ENCODE data around the gene PRM2. TPM values are rescaled to one million over a fixed set of nuclear protein-coding genes. Genes with fewer than 3 reads are reported as not detected.

The PRM2 gene
- total and polyA plus RNA-seq, 2 donors (not counting 3 experiments of a cell fraction or from before 2014, with no cell fraction given): not detected

DNA sequence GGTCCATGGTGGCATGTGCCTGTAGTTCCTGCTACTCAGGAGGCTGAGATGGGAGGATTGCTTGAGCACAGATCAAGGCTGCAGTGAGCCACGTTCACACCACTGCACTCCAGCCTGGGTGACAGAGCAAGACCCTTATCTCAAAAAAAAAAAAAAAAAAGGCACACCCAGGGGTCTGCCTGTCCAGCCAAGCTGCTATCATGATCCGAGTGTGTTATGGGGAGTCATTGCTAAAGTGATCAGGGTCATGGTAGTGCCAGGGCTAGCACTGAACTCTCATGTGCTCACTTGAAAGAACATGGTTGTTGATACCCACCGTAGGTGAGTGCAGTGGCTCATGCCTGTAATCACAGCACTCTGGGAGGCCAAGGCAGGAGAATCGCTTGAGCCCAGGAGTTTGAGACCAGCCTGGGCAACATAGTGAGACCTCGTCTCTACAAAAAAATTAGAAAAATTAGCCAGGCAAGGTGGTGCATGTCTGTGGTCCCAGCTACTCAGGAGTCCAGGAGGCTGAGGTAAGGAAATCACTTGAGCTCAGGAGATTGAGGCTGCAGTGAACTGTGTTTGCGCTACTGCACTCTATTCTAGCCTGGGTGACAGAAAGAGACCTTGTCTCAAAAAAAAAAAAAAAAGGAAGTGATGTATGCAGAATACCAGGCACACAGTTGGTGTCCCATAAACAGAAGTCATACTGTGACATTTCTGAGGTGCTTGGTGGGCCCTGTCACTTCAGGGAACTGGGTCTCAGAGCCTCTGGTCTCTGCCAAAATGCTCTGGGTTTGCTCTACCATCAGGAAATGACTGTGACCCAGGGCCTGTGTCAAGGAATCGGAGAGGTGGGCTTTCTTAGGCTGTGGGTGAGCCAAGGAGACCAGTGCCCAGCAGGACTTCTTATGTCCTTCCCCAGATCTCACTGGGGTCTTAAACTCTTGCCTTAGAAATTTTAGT lies 2.7 kb upstream of the PRM2 start:
- no peaks in the 10 kb centered on the region for H3K79me2 ChIP-seq (ENCODE audit: control insufficient read depth, insufficient read depth, low read length)
- H4K20me1 ChIP-seq (replicated peaks; ENCODE audit: control insufficient read depth, extremely low read depth, insufficient read depth, low read length): no peaks in the 10 kb centered on the region
- BruUV-seq (replicated peaks): no TSS peak
- intact Hi-C loops (cut with micrococcal nuclease): no loop called here
- no peaks in the 10 kb centered on the region for H3K36me3 ChIP-seq (ENCODE audit: control insufficient read depth in 2 of 2, extremely low read depth in 1 of 2, insufficient read depth in 2 of 2, low read length in 2 of 2)
- H3K4me3 ChIP-seq (replicated peaks in 1 of 3; ENCODE audit: insufficient read depth in 1 of 3, low read depth in 1 of 3, low read length in 3 of 3): no peak overlapping the region
- H3K9ac ChIP-seq (replicated peaks; ENCODE audit: extremely low read depth, insufficient read depth, low read length): no peak overlapping the region
- ChIA-PET POLR2A (no interaction called here), CTCF (interaction anchor here (0.9 kb wide), 1 partner anchor 12 kb away, joined by 3 read pairs; no protein-coding TSS in a partner anchor)
- no peak overlapping the region for H3K4me2 ChIP-seq (ENCODE audit: insufficient read depth, low read length)
- H3K27me3 ChIP-seq (ENCODE audit: control insufficient read depth in 2 of 2, insufficient read depth in 2 of 2, low read length in 2 of 2): no peaks in the 10 kb centered on the region
- no peaks in the 10 kb centered on the region for H3K4me1 ChIP-seq (ENCODE audit: control insufficient read depth, extremely low read depth, insufficient read depth, low read length)
- H3K9me1 ChIP-seq (replicated peaks; ENCODE audit: control insufficient read depth, extremely low read depth, insufficient read depth, low read length): no peaks in the 10 kb centered on the region
- TF ChIP-seq MYC (IDR thresholded peaks at IDR 0.05; ENCODE audit: low read depth, low read length): no peak
- no peak for TF ChIP-seq POLR2A (IDR thresholded peaks at IDR 0.05; ENCODE audit: low read depth, low read length)
- TF ChIP-seq, protein P1, sequence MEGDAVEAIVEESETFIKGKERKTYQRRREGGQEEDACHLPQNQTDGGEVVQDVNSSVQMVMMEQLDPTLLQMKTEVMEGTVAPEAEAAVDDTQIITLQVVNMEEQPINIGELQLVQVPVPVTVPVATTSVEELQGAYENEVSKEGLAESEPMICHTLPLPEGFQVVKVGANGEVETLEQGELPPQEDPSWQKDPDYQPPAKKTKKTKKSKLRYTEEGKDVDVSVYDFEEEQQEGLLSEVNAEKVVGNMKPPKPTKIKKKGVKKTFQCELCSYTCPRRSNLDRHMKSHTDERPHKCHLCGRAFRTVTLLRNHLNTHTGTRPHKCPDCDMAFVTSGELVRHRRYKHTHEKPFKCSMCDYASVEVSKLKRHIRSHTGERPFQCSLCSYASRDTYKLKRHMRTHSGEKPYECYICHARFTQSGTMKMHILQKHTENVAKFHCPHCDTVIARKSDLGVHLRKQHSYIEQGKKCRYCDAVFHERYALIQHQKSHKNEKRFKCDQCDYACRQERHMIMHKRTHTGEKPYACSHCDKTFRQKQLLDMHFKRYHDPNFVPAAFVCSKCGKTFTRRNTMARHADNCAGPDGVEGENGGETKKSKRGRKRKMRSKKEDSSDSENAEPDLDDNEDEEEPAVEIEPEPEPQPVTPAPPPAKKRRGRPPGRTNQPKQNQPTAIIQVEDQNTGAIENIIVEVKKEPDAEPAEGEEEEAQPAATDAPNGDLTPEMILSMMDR (IDR thresholded peaks at IDR 0.05; ENCODE audit: extremely low read depth in 1 of 2, insufficient read depth in 1 of 2, low read depth in 1 of 2, low read length in 2 of 2): no peak
- no peak for TF ChIP-seq EZH2 (IDR thresholded peaks at IDR 0.05; ENCODE audit: borderline replicate concordance, low read depth, low read length, severe bottlenecking)
- TF ChIP-seq GATA2 (IDR thresholded peaks at IDR 0.05; ENCODE audit: insufficient read depth, insufficient read length, low read depth, low read length): no peak
- TF ChIP-seq FOS (IDR thresholded peaks at IDR 0.05; ENCODE audit: borderline replicate concordance, insufficient read depth, low read length): no peak
- TF ChIP-seq, protein P2, sequence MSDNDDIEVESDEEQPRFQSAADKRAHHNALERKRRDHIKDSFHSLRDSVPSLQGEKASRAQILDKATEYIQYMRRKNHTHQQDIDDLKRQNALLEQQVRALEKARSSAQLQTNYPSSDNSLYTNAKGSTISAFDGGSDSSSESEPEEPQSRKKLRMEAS (IDR thresholded peaks at IDR 0.05; ENCODE audit: insufficient read depth, insufficient read length): no peak
- TF ChIP-seq POLR2AphosphoS5 (IDR thresholded peaks at IDR 0.05; ENCODE audit: insufficient read depth, low read depth, low read length): no peak
- TF ChIP-seq JUN (IDR thresholded peaks at IDR 0.05; ENCODE audit: borderline replicate concordance, insufficient read depth, insufficient read length, low read depth): no peak
- no peaks in the 10 kb centered on the region for H3K9me3 ChIP-seq (replicated peaks; ENCODE audit: control insufficient read depth, insufficient read depth, low read length)
- dilution Hi-C loops (cut with MboI; ENCODE audit: extremely low pct_ligation_motif_present, low sequenced_read_pairs): no loop called here
- DNase-seq (ENCODE audit: low read depth, low spot score): no peak
- H2AFZ ChIP-seq (ENCODE audit: low read depth, low read length): no peak overlapping the region
- FAIRE-seq: peak; percentile 15
- H3K27ac ChIP-seq (ENCODE audit: insufficient read depth, low read depth, low read length): no peak overlapping the region

Measured in endothelial cell of umbilical vein (primary cell).